ENCODE results near the gene CDK10.

CDK10 gene

DNA sequence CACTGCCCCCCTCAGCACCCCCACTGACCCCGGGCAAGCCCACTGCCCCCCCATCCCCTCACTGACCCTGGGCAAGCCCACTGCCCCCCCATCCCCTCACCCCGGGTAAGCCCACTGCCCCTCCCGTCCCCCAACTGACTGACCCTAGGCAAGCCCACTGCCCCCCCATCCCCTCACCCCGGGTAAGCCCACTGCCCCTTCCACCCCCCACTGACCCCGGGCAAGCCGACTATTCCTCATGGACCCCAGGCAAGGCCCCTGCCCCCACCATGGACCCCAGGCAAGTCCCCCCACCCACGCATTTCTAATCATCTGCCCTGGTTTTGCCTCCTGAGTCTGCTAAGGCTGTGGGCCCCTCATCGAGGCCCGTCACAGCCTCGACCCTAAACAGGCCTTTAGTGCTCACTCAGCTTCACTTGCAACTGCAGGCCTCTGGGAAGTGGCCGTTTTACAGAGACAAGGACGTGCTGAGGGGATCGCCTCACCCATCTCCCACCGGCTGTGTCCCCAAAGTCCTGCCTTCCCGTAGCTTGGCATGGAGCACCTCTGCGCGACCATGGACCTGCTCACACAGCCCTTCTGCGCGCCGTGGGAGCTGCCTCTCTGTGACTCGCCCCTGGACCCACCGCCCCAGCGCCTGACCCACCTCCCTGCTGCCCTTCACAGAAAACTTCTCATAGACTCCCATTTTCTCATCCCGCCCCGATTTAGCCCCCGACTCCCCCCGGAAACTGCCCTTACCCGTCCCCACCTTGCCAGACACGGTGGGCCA is 30.6 kb downstream of the CDK10 start:
- DNase-seq, result no peak

DNA sequence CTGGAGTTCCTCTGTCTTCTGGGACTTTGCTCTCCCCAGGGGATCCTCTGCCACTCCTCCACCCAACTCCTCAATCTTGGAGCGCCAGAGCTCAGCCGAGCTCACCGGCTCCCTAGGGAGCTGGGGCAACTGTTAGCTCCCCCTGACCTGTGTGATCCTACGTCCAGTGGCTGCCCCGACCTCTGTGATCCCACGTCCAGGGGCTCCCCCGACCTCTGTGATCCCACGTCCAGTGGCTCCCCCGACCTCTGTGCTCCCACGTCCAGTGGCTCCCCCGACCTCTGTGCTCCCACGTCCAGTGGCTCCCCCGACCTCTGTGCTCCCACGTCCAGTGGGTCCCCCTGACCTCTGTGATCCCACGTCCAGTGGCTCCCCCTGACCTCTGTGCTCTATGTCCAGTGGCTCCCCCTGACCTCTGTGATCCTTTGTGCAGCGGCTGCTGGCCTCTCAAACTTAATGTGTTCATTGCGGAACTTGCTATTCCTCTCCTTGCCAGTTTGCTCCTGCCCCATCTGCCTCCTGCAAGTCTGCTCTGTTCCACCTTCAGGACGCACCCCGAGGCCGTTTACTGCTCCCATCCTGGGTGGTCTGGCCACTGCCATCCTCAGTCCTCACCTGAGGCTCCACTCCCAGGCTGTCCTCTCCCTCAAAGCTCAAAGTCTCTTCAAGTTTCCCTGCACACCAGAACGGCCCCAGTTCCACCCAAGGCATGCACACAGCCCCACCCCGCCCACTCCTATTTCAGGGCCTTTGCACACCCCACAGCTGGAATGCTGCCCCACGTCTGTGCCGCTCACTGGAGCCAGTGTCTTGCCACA is 31.4 kb downstream of the CDK10 start:
- DNase-seq, result no peak

GRCh38 chr16:89720551-89720812 is 34.0 kb downstream of the CDK10 start:
- DNase-seq, result no peak

GRCh38 chr16:89720813-89721545 is 34.5 kb downstream of the CDK10 start, which contains the start of the genes VPS9D1 and ZNF276:
TSS of gene VPS9D1 (minus strand) at chr16:89720898. CDS start at chr16:89720861, 37 bp downstream.
TSS of gene ZNF276 (plus strand) at chr16:89721537. CDS start at chr16:89721641, 104 bp downstream.
- DNase-seq, result peak; percentile 90

DNA sequence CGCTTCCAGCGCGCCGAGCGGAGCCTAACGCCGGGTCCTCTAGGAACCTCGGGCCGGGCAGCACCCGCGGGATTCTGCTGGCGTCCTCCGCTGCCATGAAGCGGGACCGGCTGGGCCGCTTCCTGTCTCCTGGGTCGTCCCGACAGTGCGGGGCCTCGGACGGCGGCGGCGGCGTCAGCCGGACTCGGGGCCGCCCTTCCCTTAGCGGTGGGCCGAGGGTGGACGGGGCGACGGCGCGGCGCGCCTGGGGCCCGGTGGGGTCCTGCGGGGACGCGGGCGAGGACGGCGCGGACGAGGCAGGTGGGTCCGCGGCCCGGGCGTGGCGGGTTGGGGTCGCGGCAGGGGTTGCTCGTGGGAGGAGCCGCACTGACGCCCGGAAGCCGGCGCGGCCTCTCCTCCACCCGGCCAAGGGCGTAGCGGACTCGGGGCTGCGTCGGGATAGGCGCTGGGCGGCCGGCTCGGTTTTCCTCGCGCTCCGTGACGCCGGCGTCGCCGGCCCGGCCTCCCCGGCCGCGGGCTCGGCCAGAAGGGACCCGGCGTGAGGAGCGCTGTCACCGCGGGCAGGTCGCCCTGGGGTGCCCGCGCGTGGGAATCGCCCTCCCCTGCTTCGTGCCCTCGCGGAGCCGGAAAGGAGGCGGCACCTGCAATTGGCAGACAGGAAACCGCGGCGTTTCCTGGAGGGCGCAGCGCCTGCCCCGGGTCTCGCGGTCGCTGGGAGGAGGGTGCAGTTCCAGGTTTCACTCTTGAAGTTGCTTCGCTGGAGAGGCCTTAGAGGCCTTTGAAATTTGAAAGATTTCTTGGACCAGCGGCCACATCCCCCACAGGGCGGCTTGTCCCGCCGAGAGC is 35.3 kb downstream of the CDK10 start:
- peak; percentile 76 for DNase-seq

DNA sequence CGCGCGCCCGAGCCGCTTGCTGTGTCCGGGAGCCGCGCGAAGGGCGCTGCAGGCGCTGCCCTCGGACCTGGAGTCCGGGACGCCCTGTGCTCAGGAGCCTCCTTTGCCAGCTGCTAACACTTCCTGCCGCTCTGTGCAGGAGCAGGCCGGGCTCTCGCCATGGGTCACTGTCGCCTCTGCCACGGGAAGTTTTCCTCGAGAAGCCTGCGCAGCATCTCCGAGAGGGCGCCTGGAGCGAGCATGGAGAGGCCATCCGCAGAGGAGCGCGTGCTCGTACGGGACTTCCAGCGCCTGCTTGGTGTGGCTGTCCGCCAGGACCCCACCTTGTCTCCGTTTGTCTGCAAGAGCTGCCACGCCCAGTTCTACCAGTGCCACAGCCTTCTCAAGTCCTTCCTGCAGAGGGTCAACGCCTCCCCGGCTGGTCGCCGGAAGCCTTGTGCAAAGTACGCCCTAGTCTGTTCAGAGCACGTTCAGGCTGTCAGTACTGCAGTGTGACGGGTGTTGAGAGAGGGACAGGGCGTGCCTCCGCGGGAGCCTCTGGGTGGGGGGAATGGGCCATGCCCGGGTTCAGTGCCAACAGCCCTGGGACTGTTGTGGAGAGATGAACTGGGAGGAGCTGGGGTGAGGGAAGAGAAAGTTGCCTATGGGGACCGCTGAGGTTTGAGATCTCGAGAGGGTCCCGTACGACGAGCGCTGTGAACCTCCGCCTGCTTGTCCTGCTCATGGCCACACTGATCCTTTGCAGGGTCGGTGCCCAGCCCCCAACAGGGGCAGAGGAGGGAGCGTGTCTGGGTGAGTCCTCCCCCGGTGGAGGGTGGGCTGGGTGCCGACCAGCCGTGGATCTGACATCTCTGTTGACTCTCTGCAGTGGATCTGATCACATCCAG is 36.1 kb downstream of the CDK10 start:
- DNase-seq, result peak; percentile 43

DNA sequence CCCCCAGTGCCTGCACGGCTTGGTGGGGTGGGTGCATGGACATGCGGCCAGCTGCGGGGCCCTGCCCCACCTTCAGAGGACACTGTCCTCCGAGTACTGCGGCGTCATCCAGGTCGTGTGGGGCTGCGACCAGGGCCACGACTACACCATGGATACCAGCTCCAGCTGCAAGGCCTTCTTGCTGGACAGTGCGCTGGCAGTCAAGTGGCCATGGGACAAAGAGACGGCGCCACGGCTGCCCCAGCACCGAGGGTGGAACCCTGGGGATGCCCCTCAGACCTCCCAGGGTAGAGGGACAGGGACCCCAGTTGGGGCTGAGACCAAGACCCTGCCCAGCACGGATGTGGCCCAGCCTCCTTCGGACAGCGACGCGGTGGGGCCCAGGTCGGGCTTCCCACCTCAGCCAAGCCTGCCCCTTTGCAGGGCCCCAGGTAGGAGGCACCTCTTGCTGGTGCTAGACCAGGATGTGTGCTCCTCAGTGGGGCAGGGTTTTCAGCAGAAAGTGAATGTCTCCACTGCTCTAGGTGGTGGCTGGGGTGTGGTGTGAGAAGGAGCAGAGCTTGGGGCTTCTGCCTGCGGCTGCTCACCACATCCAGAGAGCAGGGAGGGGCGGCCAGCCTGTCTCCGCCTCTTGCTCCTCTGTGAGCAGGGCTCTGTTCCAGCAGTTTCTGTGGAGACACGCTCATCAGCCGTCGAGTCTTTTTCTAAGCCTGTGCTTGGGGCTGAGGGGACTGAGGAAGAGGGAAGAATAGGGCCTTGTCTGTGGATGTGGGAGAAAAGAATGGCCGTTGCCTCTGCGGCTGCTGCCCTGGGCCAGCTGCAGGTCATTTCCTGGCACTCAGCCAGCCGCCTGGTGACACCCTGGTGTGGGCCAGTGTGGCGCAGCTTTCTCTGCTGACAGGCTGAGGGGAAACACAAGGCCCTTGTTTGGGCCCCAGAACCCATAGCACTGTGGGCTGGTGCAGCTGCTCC is 37.1 kb downstream of the CDK10 start:
- peak; percentile 53 for DNase-seq

DNA sequence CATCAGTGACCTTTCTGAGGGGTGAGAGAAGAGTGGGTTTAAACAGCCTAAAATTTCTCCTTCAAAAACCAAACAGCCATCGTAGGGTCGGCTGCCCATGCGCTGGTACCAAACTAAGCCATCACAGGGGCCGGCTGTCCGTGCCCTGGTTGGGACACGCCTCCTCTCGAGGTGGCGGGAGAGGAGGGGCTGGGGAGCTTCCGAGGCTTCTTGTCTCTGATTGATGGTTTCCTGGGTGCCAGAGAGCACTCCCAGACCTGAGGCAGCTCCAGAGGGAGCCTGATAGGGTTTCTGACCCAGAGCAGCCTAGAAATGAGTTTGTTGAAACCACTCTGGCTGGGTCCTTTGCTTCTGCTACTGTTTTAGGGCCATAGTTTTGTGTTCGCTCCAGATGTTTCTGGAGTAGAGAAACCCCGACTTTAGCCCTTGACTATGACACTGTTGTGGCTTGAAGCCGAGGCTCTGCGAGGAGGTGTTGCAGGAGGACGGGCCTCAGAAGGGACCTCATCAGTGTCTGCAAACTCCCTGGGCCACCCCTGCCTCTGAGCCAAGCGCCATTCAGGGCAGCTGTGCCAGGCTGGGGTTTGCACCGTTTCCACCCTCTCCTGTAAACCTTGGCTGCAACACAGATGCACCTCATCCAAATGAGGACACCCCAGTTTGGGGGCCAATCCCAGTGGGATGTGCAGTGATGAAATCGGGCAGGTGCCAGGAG is 41.1 kb downstream of the CDK10 start:
- DNase-seq, result no peak

- DNase-seq, result no peak
Observed at GRCh38 chr16:89729293-89729692, 42.8 kb downstream of the CDK10 start.

DNA sequence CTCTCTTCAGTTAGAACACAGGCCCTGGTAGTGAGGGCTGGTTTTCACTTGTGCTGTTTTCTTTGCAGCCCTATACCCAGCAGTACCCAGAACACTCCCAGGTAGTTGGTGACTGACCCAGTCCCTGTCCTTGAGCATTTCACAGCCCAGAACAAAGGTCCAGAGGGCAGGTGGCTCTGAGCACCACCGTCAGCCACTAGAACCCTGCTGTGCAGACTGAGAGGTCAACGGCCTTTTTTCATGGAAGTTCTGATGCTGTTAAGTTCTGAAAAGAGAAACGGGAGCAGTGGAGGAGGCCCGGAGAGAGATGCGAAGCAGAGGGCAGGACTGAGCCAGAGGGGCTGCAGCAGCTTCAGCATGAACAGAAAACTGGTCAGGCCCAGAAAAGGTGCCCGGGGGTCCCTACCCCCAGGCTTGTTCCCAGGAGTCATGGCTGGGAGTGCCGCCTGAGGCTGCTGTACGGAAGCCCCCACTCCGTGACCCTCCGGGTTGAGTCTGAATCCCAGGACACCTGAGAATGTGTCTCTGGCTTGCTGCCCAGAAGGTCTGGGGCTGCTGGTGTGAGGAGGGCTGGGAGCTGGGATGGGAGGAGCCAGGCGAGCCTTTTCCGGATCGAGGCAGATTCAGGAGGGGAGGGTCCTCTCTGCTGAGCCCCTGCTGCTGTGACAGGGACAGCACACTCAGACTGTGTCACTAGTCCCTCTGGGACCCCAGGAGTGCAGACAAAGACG is 43.5 kb downstream of the CDK10 start:
- no peak for DNase-seq

GRCh38 chr16:89730610-89731234 is 44.2 kb downstream of the CDK10 start:
- no peak for DNase-seq

DNA sequence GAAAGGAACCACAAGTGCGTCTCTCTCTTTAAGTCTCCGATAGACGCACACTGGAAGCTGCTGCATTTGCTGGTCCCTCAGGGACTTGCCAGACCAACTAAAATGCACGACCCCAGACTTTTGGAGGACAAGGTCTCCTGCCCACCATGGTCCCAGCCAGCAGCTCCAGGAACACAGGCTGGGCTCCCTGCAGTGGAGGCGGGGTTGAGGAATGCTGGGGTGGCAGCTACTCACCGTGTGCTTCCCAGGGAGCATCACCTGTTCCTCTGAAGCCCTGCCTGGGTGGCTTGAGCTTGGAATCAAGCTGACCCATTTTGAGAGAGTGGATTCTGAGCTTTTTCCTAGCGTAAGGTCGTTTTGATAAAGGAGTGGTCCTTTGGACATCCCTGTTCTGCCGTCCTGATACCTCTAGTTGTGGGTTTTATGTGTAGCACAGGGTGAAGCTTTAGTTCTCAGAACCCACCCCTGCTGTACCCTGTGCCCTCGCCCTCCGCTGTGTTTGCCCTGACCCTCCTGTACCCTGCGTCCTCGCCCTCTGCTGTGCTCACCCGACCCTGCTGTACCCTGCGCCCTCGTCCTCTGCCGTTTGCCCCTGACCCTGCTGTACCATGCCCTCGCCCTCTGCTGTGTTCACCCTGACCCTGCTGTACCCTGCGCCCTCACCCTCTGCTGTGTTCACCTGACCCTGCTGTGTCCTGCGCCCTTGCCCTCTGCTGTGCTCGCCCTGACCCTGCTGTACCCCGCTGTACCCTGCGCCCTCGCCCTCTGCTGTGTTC is 45.8 kb downstream of the CDK10 start:
- DNase-seq, result no peak

DNA sequence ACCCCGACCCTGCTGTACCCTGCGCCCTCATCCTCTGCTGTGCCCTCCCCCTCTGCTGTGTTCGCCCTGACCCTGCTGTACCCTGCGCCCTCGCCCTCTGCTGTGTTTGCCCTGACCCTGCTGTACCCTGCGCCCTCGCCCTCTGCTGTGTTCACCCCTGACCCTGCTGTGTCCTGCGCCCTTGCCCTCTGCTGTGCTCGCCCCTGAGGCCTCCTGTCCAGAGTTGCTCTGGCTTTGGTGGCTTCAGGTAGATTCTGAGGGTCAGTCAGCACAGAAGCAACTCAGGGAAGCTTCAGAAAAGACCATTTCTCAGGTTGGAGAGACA is 46.4 kb downstream of the CDK10 start:
- DNase-seq, result no peak

DNA sequence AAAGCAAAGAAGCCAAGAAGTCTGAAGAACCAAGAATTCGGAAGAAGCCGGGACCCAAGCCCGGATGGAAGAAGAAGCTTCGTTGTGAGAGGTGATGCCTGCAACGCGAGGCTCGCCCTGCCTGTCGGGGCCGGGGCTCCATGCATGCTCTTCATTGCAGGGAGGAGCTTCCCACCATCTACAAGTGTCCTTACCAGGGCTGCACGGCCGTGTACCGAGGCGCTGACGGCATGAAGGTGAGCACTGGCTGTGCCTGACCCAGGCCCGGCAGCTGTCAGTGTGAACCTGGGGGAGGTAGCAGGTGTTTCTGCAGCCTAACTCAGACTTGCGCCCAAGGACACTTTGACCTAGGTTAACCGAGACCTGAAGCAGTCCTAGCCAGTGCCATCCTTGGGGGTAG is 46.8 kb downstream of the CDK10 start:
- DNase-seq, result no peak

DNA sequence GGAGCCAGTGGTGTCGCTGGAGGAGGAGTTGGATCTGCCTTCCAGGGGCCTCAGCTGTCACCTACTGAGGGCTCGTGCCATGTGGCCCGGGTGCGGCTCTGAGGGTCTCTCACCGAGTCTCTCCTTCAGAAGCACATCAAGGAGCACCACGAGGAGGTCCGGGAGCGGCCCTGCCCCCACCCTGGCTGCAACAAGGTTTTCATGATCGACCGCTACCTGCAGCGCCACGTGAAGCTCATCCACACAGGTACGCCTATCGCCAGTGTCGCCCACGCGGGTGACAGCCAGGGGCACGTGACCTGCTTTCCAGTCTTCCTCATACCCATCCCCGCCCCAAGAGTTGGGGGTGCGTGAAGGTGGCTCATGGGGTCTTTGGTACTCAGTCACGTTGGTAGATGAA is 47.3 kb downstream of the CDK10 start:
- no peak for DNase-seq

DNA sequence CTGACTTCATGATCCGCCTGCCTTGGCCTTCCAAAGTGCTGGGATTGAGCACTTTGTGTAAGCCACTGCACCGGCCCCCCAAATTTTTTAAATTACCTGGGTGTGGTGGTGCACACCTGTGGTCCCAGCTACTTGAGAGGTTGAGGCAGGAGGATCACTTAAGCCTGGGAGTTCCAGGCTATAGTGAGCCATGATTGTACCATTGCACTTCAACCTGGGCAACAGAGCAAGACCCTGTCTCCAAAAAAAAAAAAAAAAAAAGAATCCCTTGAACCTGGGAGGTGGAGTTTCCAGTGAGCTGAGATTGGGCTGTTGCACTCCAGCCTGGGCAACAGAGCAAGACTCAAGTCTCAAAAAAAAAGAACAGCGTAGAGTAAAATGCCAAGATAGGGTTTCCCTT is 50.1 kb downstream of the CDK10 start:
- no peak for DNase-seq

DNA sequence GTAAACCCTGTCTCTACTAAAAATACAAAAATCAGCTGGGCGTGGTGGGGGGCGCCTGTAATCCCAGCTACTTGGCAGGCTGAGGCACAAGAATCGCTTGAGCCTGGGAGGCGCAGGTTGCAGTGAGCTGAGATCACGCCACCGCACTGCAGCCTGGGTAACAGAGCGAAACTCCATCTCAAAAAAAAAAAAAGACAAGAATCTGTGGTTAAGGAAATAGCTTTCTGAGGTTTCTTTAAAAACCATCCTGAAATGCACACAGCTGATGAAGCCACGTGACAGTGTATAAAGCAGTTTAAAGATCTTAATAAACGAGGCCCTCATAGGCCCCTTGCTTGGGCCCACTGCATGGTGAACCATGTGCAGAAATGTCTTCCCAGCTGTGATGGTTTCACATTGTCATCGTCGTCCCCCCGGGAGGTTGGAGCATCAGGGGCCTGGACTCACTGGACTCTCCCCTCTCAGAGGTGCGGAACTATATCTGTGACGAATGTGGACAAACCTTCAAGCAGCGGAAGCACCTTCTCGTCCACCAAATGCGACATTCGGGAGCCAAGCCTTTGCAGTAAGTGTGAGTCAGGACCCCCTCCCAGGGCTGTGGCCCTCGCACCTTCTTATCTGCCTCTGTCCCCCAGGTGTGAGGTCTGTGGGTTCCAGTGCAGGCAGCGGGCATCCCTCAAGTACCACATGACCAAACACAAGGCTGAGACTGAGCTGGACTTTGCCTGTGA is 51.0 kb downstream of the CDK10 start:
- DNase-seq, result peak; percentile 41

Measured in stimulated activated CD4-positive, alpha-beta T cell treated with anti-CD3 and anti-CD28 coated beads, Interleukin-12 subunit alpha, Interleukin-12 subunit beta, amount 100 ng/mL, for 4 hours (primary cell).